Colonic mucosa (tissue), 4 donors: ENCODE measurements around the gene PTPN4. TPM values are rescaled to one million over a fixed set of nuclear protein-coding genes. Genes with fewer than 3 reads are reported as not detected.

ENCODE experiments used
- DNase-seq: peaks from one replicate; pipeline ENCODE4 v3.0.0-alpha.2; 2020
- H3K27ac ChIP-seq: fragments of 200-600 bp; one replicate; pipeline ENCODE4 v1.8.0; 2021
- H3K27me3 ChIP-seq: fragments of 200-600 bp; one replicate; pipeline ENCODE4 v1.8.0; 2021
- H3K36me3 ChIP-seq: fragments of 200-600 bp; one replicate; pipeline ENCODE4 v1.8.0; 2021
- H3K4me1 ChIP-seq: fragments of 200-600 bp; one replicate; pipeline ENCODE4 v1.8.0; 2021; ENCODE audit warnings: mild to moderate bottlenecking
- H3K4me3 ChIP-seq: fragments of 200-600 bp; one replicate; pipeline ENCODE4 v1.8.0; 2021
- H3K9ac ChIP-seq, 2 donors: one replicate each; pipeline ENCODE4 v1.7.0; 2013; ENCODE audit warnings: control low read depth in 2 of 2, low read depth in 2 of 2, low read length in 2 of 2
- H3K9me3 ChIP-seq: fragments of 200-600 bp; one replicate; pipeline ENCODE4 v1.8.0; 2021
- intact Hi-C: fragments of 100-400 bp; cut with DNase I; formaldehyde crosslinking; loops from one replicate; pipeline ENCODE4 v1.14.1; 2022
- total RNA-seq, 2 donors: library from RNA; stranded (reverse); fragmentation: NEBNext Ultra II Directional in 1 of 2; extraction: Animal tissue kit (Norgen Biotek cat#: 25700) in 1 of 2; gene quantifications; one replicate each; pipeline ENCODE4 v1.2.1, GENCODE V29; 2021
- TF ChIP-seq, protein P1 (sequence below): fragments of 200-600 bp; IDR thresholded peaks from one replicate; pipeline ENCODE4 v1.8.0; 2022; ENCODE audit warnings: antibody characterized with exemption, mild to moderate bottlenecking
- donor health status: healthy.
- donor health status: DM: no; HTN: no; CAD: no.
- donor health status: DM: no; HTN: no; CAD: no.

Gene PTPN4
- total RNA-seq, 2 donors from 2014 or later, result 20.4 to 28.2 TPM

DNA sequence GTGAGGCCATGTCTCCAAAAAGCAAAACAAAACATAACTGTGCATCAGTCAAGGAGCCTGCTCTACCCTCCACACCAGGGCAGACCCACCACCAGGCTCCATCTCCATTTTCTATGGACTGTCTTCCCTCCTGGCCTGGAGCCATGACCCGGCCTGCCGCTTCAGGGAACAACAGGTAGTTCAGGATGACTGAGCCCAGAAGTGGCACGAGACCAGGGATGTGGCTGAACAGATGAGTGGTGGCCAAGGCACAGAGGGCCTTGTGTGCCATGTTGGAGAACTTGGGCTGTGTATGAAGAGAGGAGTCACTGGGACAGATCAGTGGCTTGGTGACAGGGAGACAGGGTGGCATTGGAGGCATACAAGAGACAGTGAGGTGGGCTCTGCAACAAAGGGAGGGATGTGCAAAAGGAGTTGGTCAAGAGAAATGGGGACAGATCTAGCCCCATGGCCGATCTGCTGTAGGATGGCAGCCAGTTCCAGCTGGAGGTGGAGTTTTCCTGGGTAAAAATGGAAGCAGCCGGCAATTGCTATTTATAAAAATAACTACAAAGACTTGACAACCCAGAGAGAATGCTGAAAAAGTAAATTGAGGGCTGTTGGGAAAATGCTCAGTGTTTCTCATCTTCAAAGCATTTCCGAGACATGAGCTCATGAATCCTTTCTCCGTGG lies 45.8 kb upstream of the PTPN4 start:
- H3K36me3 ChIP-seq, result no peaks in the 10 kb centered on the region
- TF ChIP-seq, protein P1, sequence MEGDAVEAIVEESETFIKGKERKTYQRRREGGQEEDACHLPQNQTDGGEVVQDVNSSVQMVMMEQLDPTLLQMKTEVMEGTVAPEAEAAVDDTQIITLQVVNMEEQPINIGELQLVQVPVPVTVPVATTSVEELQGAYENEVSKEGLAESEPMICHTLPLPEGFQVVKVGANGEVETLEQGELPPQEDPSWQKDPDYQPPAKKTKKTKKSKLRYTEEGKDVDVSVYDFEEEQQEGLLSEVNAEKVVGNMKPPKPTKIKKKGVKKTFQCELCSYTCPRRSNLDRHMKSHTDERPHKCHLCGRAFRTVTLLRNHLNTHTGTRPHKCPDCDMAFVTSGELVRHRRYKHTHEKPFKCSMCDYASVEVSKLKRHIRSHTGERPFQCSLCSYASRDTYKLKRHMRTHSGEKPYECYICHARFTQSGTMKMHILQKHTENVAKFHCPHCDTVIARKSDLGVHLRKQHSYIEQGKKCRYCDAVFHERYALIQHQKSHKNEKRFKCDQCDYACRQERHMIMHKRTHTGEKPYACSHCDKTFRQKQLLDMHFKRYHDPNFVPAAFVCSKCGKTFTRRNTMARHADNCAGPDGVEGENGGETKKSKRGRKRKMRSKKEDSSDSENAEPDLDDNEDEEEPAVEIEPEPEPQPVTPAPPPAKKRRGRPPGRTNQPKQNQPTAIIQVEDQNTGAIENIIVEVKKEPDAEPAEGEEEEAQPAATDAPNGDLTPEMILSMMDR, result no peak
- no peaks in the 10 kb centered on the region for H3K27me3 ChIP-seq
- H3K27ac ChIP-seq, result no peak overlapping the region
- H3K4me1 ChIP-seq, result no peaks in the 10 kb centered on the region
- no peaks in the 10 kb centered on the region for H3K9me3 ChIP-seq
- no peak overlapping the region for H3K9ac ChIP-seq
- intact Hi-C loops, result no loop called here
- no peak for DNase-seq
- no peak overlapping the region for H3K4me3 ChIP-seq

GRCh38 chr2:119715409-119716283 lies 44.1 kb upstream of the PTPN4 start:
- Histone ChIP-seq H3K4me1 (no peaks in the 10 kb centered on the region), H3K36me3 (no peaks in the 10 kb centered on the region), H3K4me3 (no peak overlapping the region), H3K27ac (no peak overlapping the region), H3K27me3 (no peaks in the 10 kb centered on the region), H3K9me3 (no peaks in the 10 kb centered on the region), H3K9ac (no peak overlapping the region)
- intact Hi-C loops, result no loop called here
- no peak for DNase-seq
- TF ChIP-seq, protein P1, result no peak

DNA sequence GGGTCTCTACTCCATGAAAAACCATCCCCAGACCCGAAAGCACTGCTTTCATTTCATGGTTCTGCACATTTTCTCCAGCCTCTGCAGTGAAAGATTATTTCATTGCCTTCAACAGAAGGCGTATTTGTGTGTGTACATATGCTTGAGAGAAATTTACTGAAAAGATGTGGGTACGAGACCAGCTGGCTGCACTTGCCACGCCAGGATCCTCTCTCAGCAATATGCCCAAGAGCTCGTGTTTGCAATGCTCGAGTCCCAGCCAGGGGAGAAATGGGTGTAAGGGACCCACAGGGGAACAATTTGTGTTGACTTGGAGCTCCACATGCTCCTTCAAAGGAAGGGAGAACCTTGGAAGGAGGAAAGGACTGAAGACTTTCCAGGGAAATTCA lies 43.4 kb upstream of the PTPN4 start:
- no peak overlapping the region for H3K9ac ChIP-seq

GRCh38 chr2:119718501-119719260 lies 41.0 kb upstream of the PTPN4 start:
- TF ChIP-seq, protein P1, result no peak
- H3K4me3 ChIP-seq, result no peak overlapping the region
- DNase-seq, result no peak
- no peaks in the 10 kb centered on the region for H3K4me1 ChIP-seq
- no peaks in the 10 kb centered on the region for H3K36me3 ChIP-seq
- H3K9me3 ChIP-seq, result no peaks in the 10 kb centered on the region
- no peak overlapping the region for H3K9ac ChIP-seq
- H3K27me3 ChIP-seq, result no peaks in the 10 kb centered on the region
- no peak overlapping the region for H3K27ac ChIP-seq
- intact Hi-C loops, result no loop called here

More for the DNA sequence above, 43.4 kb upstream of the PTPN4 start:
- no peaks in the 10 kb centered on the region for H3K36me3 ChIP-seq
- H3K9me3 ChIP-seq, result no peaks in the 10 kb centered on the region
- H3K4me3 ChIP-seq, result no peak overlapping the region
- TF ChIP-seq, protein P1, result no peak
- H3K27ac ChIP-seq, result no peak overlapping the region
- no peaks in the 10 kb centered on the region for H3K27me3 ChIP-seq
- intact Hi-C loops, result no loop called here
- no peaks in the 10 kb centered on the region for H3K4me1 ChIP-seq
- DNase-seq, result no peak

GRCh38 chr2:119719261-119719627 lies 40.5 kb upstream of the PTPN4 start:
- H3K9me3 ChIP-seq, result no peaks in the 10 kb centered on the region
- no peaks in the 10 kb centered on the region for H3K27me3 ChIP-seq
- intact Hi-C loops, result no loop called here
- H3K36me3 ChIP-seq, result no peaks in the 10 kb centered on the region
- H3K4me1 ChIP-seq, result no peaks in the 10 kb centered on the region
- H3K9ac ChIP-seq, result no peak overlapping the region
- no peak for DNase-seq
- no peak overlapping the region for H3K4me3 ChIP-seq
- TF ChIP-seq, protein P1, result no peak
- no peak overlapping the region for H3K27ac ChIP-seq
